Right renal cortex interstitium (tissue), 3 donors: ENCODE results near the gene NBAS. TPM values are rescaled to one million over a fixed set of nuclear protein-coding genes. Genes with fewer than 3 reads are reported as not detected.

Experiments used
- DNase-seq, 3 donors: peaks; one replicate each; pipeline ENCODE4 v3.0.0-alpha.2; 2013; ENCODE audit warnings: low read depth in 3 of 3, low spot score in 2 of 3
- polyA plus RNA-seq, 3 donors: library from polyadenylated mRNA; unstranded; fragments of 120-200 nt; gene quantifications; one replicate each; pipeline ENCODE4 v1.2.1, GENCODE V29; 2013; ENCODE audit not compliant: insufficient read length in 3 of 3

The NBAS gene
- polyA plus RNA-seq, 3 donors = 58.1 to 66.9 (median 62.5) TPM

GRCh38 chr2:15181092-15181745 lies 379.9 kb downstream of the NBAS start:
- no peak for DNase-seq

GRCh38 chr2:15180379-15180778 lies 380.8 kb downstream of the NBAS start:
- no peak for DNase-seq

GRCh38 chr2:15178946-15179345 lies 382.2 kb downstream of the NBAS start:
- no peak for DNase-seq

- no peak for DNase-seq
Measured at GRCh38 chr2:15177103-15177502, 384.0 kb downstream of the NBAS start.

- no peak for DNase-seq
Measured at GRCh38 chr2:15176604-15177003, 384.5 kb downstream of the NBAS start.

- DNase-seq = no peak
Measured at GRCh38 chr2:15174567-15174966, 386.6 kb downstream of the NBAS start.

GRCh38 chr2:15173501-15173900 lies 387.6 kb downstream of the NBAS start:
- no peak for DNase-seq

- DNase-seq = no peak
Measured at GRCh38 chr2:15172825-15173224, 388.3 kb downstream of the NBAS start.

- no peak for DNase-seq
Measured at GRCh38 chr2:15170070-15170775, 390.9 kb downstream of the NBAS start.

GRCh38 chr2:15169326-15170069 lies 391.6 kb downstream of the NBAS start:
- DNase-seq = no peak

- DNase-seq = no peak
Measured at GRCh38 chr2:15168116-15168515, 393.0 kb downstream of the NBAS start.

GRCh38 chr2:15166878-15167277 lies 394.3 kb downstream of the NBAS start:
- DNase-seq = no peak

- DNase-seq = no peak
Measured at GRCh38 chr2:15163326-15163725, 397.8 kb downstream of the NBAS start.

- no peak for DNase-seq
Measured at GRCh38 chr2:15162620-15163019, 398.5 kb downstream of the NBAS start.

- no peak for DNase-seq
Measured at GRCh38 chr2:15160201-15160991, 400.7 kb downstream of the NBAS start.

GRCh38 chr2:15159751-15160177 lies 401.4 kb downstream of the NBAS start:
- DNase-seq = no peak

- DNase-seq = no peak
Measured at GRCh38 chr2:15159206-15159605, 401.9 kb downstream of the NBAS start.

GRCh38 chr2:15158532-15158931 lies 402.6 kb downstream of the NBAS start:
- DNase-seq = no peak

GRCh38 chr2:15158100-15158499 lies 403.0 kb downstream of the NBAS start:
- no peak for DNase-seq

GRCh38 chr2:15155959-15156574 lies 405.1 kb downstream of the NBAS start:
- no peak for DNase-seq
